Stimulated activated CD8-positive, alpha-beta memory T cell treated with anti-CD3 and anti-CD28 coated beads, Interleukin-2, amount 100 ng/mL, for 48 hours (primary cell): ENCODE results near the gene FAM199X.

Experiments
- DNase-seq, 2 donors: peaks; one replicate each; pipeline ENCODE4 v3.0.0-alpha.2; 2020; ENCODE audit warnings: low read depth in 2 of 2

The FAM199X gene

GRCh38 chrX:104165894-104166734 is at the start of gene FAM199X:
TSS of gene FAM199X (plus strand) at chrX:104166453. CDS start at chrX:104166786, 333 bp downstream.
- peak; percentile 70 to 71 for DNase-seq

GRCh38 chrX:104117759-104118158 is 48.5 kb upstream of the FAM199X start:
- DNase-seq = no peak

- DNase-seq = no peak
Measured at GRCh38 chrX:104118765-104119164, 47.5 kb upstream of the FAM199X start.

- no peak for DNase-seq
Measured at GRCh38 chrX:104122829-104123228, 43.4 kb upstream of the FAM199X start.

GRCh38 chrX:104126856-104127255 is 39.4 kb upstream of the FAM199X start:
- no peak for DNase-seq

- DNase-seq = no peak
Measured at GRCh38 chrX:104130808-104131207, 35.4 kb upstream of the FAM199X start.

- DNase-seq = no peak
Measured at GRCh38 chrX:104134583-104135261, 31.5 kb upstream of the FAM199X start.

GRCh38 chrX:104135677-104136076 is 30.6 kb upstream of the FAM199X start:
- no peak for DNase-seq

- DNase-seq = peak in 1 of 2 donors; percentile 6
Measured at GRCh38 chrX:104136241-104137019, 29.8 kb upstream of the FAM199X start.

GRCh38 chrX:104137496-104137895 is 28.8 kb upstream of the FAM199X start:
- DNase-seq = no peak

GRCh38 chrX:104141087-104141760 is 25.0 kb upstream of the FAM199X start:
- DNase-seq = no peak

GRCh38 chrX:104151037-104151436 is 15.2 kb upstream of the FAM199X start:
- DNase-seq = no peak

GRCh38 chrX:104156630-104157529 is 9.4 kb upstream of the FAM199X start, which contains the start of gene SLC25A53:
TSS of gene SLC25A53 (minus strand) at chrX:104157009. CDS start at chrX:104105257, 51,752 bp downstream.
- DNase-seq = peak; percentile 49 to 59

- DNase-seq = no peak
Measured at GRCh38 chrX:104166735-104167436, 633 bp downstream of the FAM199X start.

GRCh38 chrX:104168127-104168526 is 1.9 kb downstream of the FAM199X start:
- DNase-seq = no peak

- DNase-seq = no peak
Measured at GRCh38 chrX:104172121-104172520, 5.9 kb downstream of the FAM199X start.

- DNase-seq = no peak
Measured at GRCh38 chrX:104172788-104173187, 6.5 kb downstream of the FAM199X start.

- DNase-seq = no peak
Measured at GRCh38 chrX:104173841-104174240, 7.6 kb downstream of the FAM199X start.

- DNase-seq = no peak
Measured at GRCh38 chrX:104183685-104184084, 17.4 kb downstream of the FAM199X start.

- DNase-seq = no peak
Measured at GRCh38 chrX:104187931-104188330, 21.7 kb downstream of the FAM199X start.
